ENCODE data around the gene OR6A2. TPM values are rescaled to one million over a fixed set of nuclear protein-coding genes. Genes with fewer than 3 reads are reported as not detected.

OR6A2 gene
- polyA plus RNA-seq, 1 donor: not detected

DNA sequence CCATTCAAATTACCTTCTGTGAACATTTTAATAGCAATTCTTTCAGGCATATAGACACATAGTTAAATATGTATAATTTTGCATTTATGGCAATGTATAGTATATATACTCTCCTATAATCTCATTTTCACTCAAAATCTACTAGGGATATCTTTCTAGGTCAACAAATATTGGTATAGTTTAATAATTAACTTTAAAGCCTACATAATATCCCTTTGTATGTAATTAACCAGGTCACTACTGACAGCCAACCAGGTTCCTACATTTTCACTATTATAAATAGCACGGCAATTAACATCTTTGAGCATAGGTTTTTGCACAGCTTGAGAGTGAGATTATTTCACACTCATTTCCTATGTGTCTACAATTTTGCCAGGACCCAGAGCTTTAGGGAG lies 43.5 kb downstream of the OR6A2 start:
- no peak for DNase-seq

DNA sequence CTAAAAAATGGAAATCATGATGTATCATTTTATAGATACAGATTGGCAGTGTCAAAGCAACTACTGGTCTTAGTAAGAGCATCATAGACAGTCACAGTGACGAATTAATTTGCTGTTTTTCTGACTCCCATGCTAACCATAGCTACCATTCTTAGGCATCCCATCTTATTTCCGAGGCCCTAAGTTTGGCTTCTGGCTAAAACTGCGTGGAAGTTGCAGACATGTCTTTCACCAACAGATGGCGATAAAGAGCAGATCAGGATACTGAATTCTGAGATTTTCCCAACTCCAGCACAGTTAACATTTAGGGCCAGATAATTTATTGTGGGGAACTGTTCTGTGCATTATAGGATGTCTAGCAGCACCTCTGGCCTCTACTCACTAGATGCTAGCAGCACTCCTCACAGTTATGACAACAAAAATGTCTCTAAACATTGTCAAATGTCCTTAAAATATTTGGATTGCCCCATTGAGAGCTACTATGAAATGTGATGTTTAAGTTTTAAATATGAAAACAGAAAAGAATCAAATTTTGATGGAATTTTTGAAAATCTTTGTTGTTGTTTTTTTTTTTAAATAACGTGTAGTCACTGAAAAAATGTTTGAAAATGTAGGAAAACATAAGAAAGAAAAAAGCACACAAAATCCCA lies 44.1 kb downstream of the OR6A2 start:
- peak; percentile 36 for DNase-seq

GRCh38 chr11:6747097-6747668 lies 52.3 kb downstream of the OR6A2 start:
- no peak for DNase-seq

DNA sequence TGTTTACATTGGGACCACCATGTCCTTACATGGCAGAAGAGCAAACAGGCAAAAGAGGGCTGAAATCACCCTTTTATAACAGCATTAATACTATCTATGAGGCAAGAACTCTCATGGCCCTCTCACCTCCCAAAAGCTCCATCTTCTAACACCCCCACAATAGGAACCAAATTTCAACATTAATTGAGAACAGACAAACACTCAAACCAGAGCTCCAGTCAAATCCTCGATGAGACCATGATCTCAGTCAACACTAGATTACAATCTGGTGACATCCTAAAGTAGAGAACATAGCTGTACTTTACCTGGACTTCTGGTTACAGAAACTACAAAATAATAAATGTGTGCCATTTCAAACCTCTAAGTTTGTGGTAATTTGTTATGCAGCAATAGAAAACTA lies 52.9 kb downstream of the OR6A2 start:
- no peak for DNase-seq

- peak; percentile 14 for DNase-seq
Observed at GRCh38 chr11:6746086-6746618, 53.3 kb downstream of the OR6A2 start.

GRCh38 chr11:6745465-6746015 lies 53.9 kb downstream of the OR6A2 start:
- DNase-seq: no peak

DNA sequence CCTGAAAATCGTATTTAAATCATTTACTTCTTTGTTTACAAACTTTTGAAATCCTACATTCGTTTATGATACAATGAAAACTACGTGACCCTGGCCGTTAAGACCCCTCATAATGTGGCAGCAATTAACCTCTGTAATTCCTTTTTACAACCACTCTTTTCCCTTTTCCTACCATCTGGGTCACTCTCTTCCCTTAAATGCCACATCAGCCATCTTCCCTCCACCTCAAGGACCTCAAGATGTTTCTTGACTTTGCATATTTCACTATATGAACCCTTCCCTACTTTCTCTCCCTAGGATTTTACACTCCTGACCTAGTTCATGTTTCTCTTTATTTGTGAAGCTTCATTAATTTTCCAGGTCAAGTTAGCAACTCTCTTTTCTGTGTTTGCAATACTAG lies 54.5 kb downstream of the OR6A2 start:
- no peak for DNase-seq

GRCh38 chr11:6742260-6742659 lies 57.2 kb downstream of the OR6A2 start:
- no peak for DNase-seq

Other genes with a start within 250 kb of the OR6A2 start
- 22.3 TPM for gene RRP8, start 196.1 kb downstream of the OR6A2 start, polyA plus RNA-seq (ENCODE audit: insufficient read length)
- 154 TPM for gene ILK, start 195.9 kb downstream of the OR6A2 start, polyA plus RNA-seq (ENCODE audit: insufficient read length)
- gene TAF10, start 187.5 kb downstream of the OR6A2 start, polyA plus RNA-seq (ENCODE audit: insufficient read length): 129 TPM
- gene TPP1, start 180.3 kb downstream of the OR6A2 start, polyA plus RNA-seq (ENCODE audit: insufficient read length): 47.9 TPM
- gene DCHS1, start 143.9 kb downstream of the OR6A2 start, polyA plus RNA-seq (ENCODE audit: insufficient read length): 43.8 TPM
- gene MRPL17, start 116.3 kb downstream of the OR6A2 start, polyA plus RNA-seq (ENCODE audit: insufficient read length): 57.2 TPM
- not detected for gene OR2AG2, start 27.7 kb downstream of the OR6A2 start, polyA plus RNA-seq (ENCODE audit: insufficient read length)
- not detected for gene OR2AG1, start 16.7 kb downstream of the OR6A2 start, polyA plus RNA-seq (ENCODE audit: insufficient read length)
- gene OR10A5, start 46.0 kb upstream of the OR6A2 start, polyA plus RNA-seq (ENCODE audit: insufficient read length): not detected
- not detected for gene OR10A2, start 63.4 kb upstream of the OR6A2 start, polyA plus RNA-seq (ENCODE audit: insufficient read length)
- gene OR10A4, start 76.9 kb upstream of the OR6A2 start, polyA plus RNA-seq (ENCODE audit: insufficient read length): not detected
- not detected for gene OR2D2, start 92.8 kb upstream of the OR6A2 start, polyA plus RNA-seq (ENCODE audit: insufficient read length)
- not detected for gene OR2D3, start 121.3 kb upstream of the OR6A2 start, polyA plus RNA-seq (ENCODE audit: insufficient read length)
- gene ZNF215, start 126.7 kb upstream of the OR6A2 start, polyA plus RNA-seq (ENCODE audit: insufficient read length): 0.53 TPM
- gene ZNF214, start 220.7 kb upstream of the OR6A2 start, polyA plus RNA-seq (ENCODE audit: insufficient read length): 1.5 TPM
- gene NLRP14, start 220.8 kb upstream of the OR6A2 start, polyA plus RNA-seq (ENCODE audit: insufficient read length): not detected